HAP-1 (cell line): Measurements from ENCODE around the gene RALGAPA2.

Experiments used
- DNase-seq, 2 experiments: peaks; one replicate each; pipeline ENCODE4 v3.0.0-alpha.2; 2016 to 2020; ENCODE audit warnings: low spot score in 2 of 2
- H3K27me3 ChIP-seq: fragments of 250-450 bp; sonication (Bioruptor Pico); 2 replicates; pipeline ENCODE4 v1.5.1; 2020; ENCODE audit warnings: low read depth, mild to moderate bottlenecking, moderate library complexity
- H3K36me3 ChIP-seq: fragments of 250-450 bp; sonication (Bioruptor Pico); replicated peaks from 2 replicates; pipeline ENCODE4 v1.5.1; 2020; ENCODE audit warnings: mild to moderate bottlenecking
- H3K4me1 ChIP-seq: fragments of 250-450 bp; sonication (Bioruptor Pico); 2 replicates; pipeline ENCODE4 v1.5.1; 2020; ENCODE audit warnings: mild to moderate bottlenecking
- H3K4me3 ChIP-seq: fragments of 250-450 bp; sonication (Bioruptor Pico); 2 replicates; pipeline ENCODE4 v1.5.1; 2020; ENCODE audit warnings: mild to moderate bottlenecking, moderate library complexity
- H3K9me3 ChIP-seq: fragments of 250-450 bp; sonication (Bioruptor Pico); 2 replicates; pipeline ENCODE4 v1.5.1; 2020; ENCODE audit warnings: mild to moderate bottlenecking, moderate library complexity
- in situ Hi-C: fragments of 300-500 bp; cut with MboI; formaldehyde crosslinking; loops from 3 replicates; pipeline ENCODE4 v1.14.3; 2020; ENCODE audit warnings: low sequenced_read_pairs, inconsistent platforms, mixed read lengths

RALGAPA2 gene

GRCh38 chr20:20593447-20594170 lies 118.8 kb downstream of the RALGAPA2 start:
- in situ Hi-C loops: loop anchor here (10.0 kb wide), 1 partner anchor 509 kb away; no protein-coding TSS in a partner anchor
- H3K9me3 ChIP-seq: no peaks in the 10 kb centered on the region
- H3K27me3 ChIP-seq: no peaks in the 10 kb centered on the region
- DNase-seq: peak; percentile 42 to 56
- no peaks in the 10 kb centered on the region for H3K4me1 ChIP-seq
- no peak overlapping the region for H3K4me3 ChIP-seq
- H3K36me3 ChIP-seq: no peaks in the 10 kb centered on the region

GRCh38 chr20:20585146-20585545 lies 127.3 kb downstream of the RALGAPA2 start:
- in situ Hi-C loops: no loop called here
- H3K9me3 ChIP-seq: no peaks in the 10 kb centered on the region
- no peak for DNase-seq
- no peaks in the 10 kb centered on the region for H3K36me3 ChIP-seq
- no peak overlapping the region for H3K4me3 ChIP-seq
- H3K27me3 ChIP-seq: no peaks in the 10 kb centered on the region
- no peaks in the 10 kb centered on the region for H3K4me1 ChIP-seq

GRCh38 chr20:20582734-20583133 lies 129.7 kb downstream of the RALGAPA2 start:
- Histone ChIP-seq H3K4me1 (no peaks in the 10 kb centered on the region), H3K27me3 (no peaks in the 10 kb centered on the region), H3K4me3 (no peak overlapping the region), H3K36me3 (no peaks in the 10 kb centered on the region), H3K9me3 (no peaks in the 10 kb centered on the region)
- DNase-seq: no peak
- in situ Hi-C loops: no loop called here

GRCh38 chr20:20580139-20580538 lies 132.3 kb downstream of the RALGAPA2 start:
- Histone ChIP-seq H3K36me3 (no peaks in the 10 kb centered on the region), H3K9me3 (no peaks in the 10 kb centered on the region), H3K27me3 (no peaks in the 10 kb centered on the region), H3K4me3 (no peak overlapping the region), H3K4me1 (no peaks in the 10 kb centered on the region)
- DNase-seq: no peak
- in situ Hi-C loops: no loop called here

- H3K4me3 ChIP-seq: no peak overlapping the region
- H3K4me1 ChIP-seq: no peaks in the 10 kb centered on the region
- no peaks in the 10 kb centered on the region for H3K27me3 ChIP-seq
- no peak for DNase-seq
- in situ Hi-C loops: loop anchor here (10.0 kb wide), 1 partner anchor 484 kb away; no protein-coding TSS in a partner anchor
- H3K36me3 ChIP-seq: no peaks in the 10 kb centered on the region
- no peaks in the 10 kb centered on the region for H3K9me3 ChIP-seq
Observed at GRCh38 chr20:20578838-20579237, 133.6 kb downstream of the RALGAPA2 start.

GRCh38 chr20:20573797-20574196 lies 138.6 kb downstream of the RALGAPA2 start:
- H3K4me1 ChIP-seq: no peaks in the 10 kb centered on the region
- in situ Hi-C loops: loop anchor here (10.0 to 25.0 kb wide), 2 partner anchors 211 to 479 kb away; partner anchors contain the start of gene INSM1

GRCh38 chr20:20571068-20571780 lies 141.2 kb downstream of the RALGAPA2 start:
- in situ Hi-C loops: loop anchor here (10.0 to 25.0 kb wide), 2 partner anchors 209 to 476 kb away; partner anchors contain the start of gene INSM1
- Histone ChIP-seq H3K36me3 (no peaks in the 10 kb centered on the region), H3K4me1 (no peaks in the 10 kb centered on the region), H3K9me3 (no peaks in the 10 kb centered on the region), H3K4me3 (no peak overlapping the region), H3K27me3 (no peaks in the 10 kb centered on the region)
- DNase-seq: no peak

More at GRCh38 chr20:20573797-20574196, 138.6 kb downstream of the RALGAPA2 start:
- Histone ChIP-seq H3K27me3 (no peaks in the 10 kb centered on the region), H3K36me3 (no peaks in the 10 kb centered on the region), H3K4me3 (no peak overlapping the region), H3K9me3 (no peaks in the 10 kb centered on the region)
- no peak for DNase-seq

GRCh38 chr20:20568604-20569205 lies 143.7 kb downstream of the RALGAPA2 start:
- peak; percentile 47 to 53 for DNase-seq
- in situ Hi-C loops: loop anchor here (25.0 kb wide), 1 partner anchor 206 kb away; the partner anchor contains the start of gene INSM1
- Histone ChIP-seq H3K4me1 (no peaks in the 10 kb centered on the region), H3K9me3 (no peaks in the 10 kb centered on the region), H3K4me3 (no peak overlapping the region), H3K27me3 (no peaks in the 10 kb centered on the region), H3K36me3 (no peaks in the 10 kb centered on the region)

GRCh38 chr20:20567712-20568111 lies 144.7 kb downstream of the RALGAPA2 start:
- Histone ChIP-seq H3K36me3 (no peaks in the 10 kb centered on the region), H3K27me3 (no peaks in the 10 kb centered on the region), H3K4me3 (no peak overlapping the region), H3K4me1 (no peaks in the 10 kb centered on the region), H3K9me3 (no peaks in the 10 kb centered on the region)
- no peak for DNase-seq
- in situ Hi-C loops: loop anchor here (25.0 kb wide), 1 partner anchor 205 kb away; the partner anchor contains the start of gene INSM1

GRCh38 chr20:20566516-20566915 lies 145.9 kb downstream of the RALGAPA2 start:
- H3K4me3 ChIP-seq: no peak overlapping the region
- no peaks in the 10 kb centered on the region for H3K36me3 ChIP-seq
- DNase-seq: no peak
- H3K4me1 ChIP-seq: no peaks in the 10 kb centered on the region
- in situ Hi-C loops: loop anchor here (25.0 kb wide), 1 partner anchor 204 kb away; the partner anchor contains the start of gene INSM1
- H3K9me3 ChIP-seq: no peaks in the 10 kb centered on the region
- no peaks in the 10 kb centered on the region for H3K27me3 ChIP-seq

- DNase-seq: no peak
- Histone ChIP-seq H3K27me3 (no peaks in the 10 kb centered on the region), H3K4me1 (0 out of 2 replicates have a peak, but pooled peaks cover 2% of the 10 kb centered on the region), H3K4me3 (no peak overlapping the region), H3K36me3 (no peaks in the 10 kb centered on the region), H3K9me3 (no peaks in the 10 kb centered on the region)
- in situ Hi-C loops: loop anchor here (25.0 kb wide), 1 partner anchor 202 kb away; the partner anchor contains the start of gene INSM1
Observed at GRCh38 chr20:20564279-20564678, 148.2 kb downstream of the RALGAPA2 start.

- H3K4me3 ChIP-seq: no peak overlapping the region
- in situ Hi-C loops: loop anchor here (25.0 kb wide), 1 partner anchor 200 kb away; the partner anchor contains the start of gene INSM1
- DNase-seq: no peak
Observed at GRCh38 chr20:20562507-20562906, 149.9 kb downstream of the RALGAPA2 start.

GRCh38 chr20:20561841-20562240 lies 150.6 kb downstream of the RALGAPA2 start:
- in situ Hi-C loops: loop anchor here (25.0 kb wide), 1 partner anchor 200 kb away; the partner anchor contains the start of gene INSM1
- DNase-seq: no peak

More at GRCh38 chr20:20562507-20562906, 149.9 kb downstream of the RALGAPA2 start:
- H3K9me3 ChIP-seq: no peaks in the 10 kb centered on the region
- H3K36me3 ChIP-seq: no peaks in the 10 kb centered on the region
- 0 out of 2 replicates have a peak, but pooled peaks cover 2% of the 10 kb centered on the region for H3K4me1 ChIP-seq
- no peaks in the 10 kb centered on the region for H3K27me3 ChIP-seq

More at GRCh38 chr20:20561841-20562240, 150.6 kb downstream of the RALGAPA2 start:
- Histone ChIP-seq H3K27me3 (no peaks in the 10 kb centered on the region), H3K9me3 (no peaks in the 10 kb centered on the region), H3K36me3 (no peaks in the 10 kb centered on the region), H3K4me1 (0 out of 2 replicates have a peak, but pooled peaks cover 2% of the 10 kb centered on the region), H3K4me3 (no peak overlapping the region)
